GM19452 (cell line): ENCODE results near the gene PHLPP1.

Experiments used
- ATAC-seq: cut with Tn5 transposase; IDR thresholded peaks from one replicate; pipeline ENCODE4 v1.9.1; 2021; ENCODE audit not compliant: unreplicated experiment

Gene PHLPP1

GRCh38 chr18:62771494-62772270 lies 56.3 kb downstream of the PHLPP1 start:
- ATAC-seq, result no peak

- no peak for ATAC-seq
Measured at GRCh38 chr18:62772860-62773584, 57.7 kb downstream of the PHLPP1 start.

- ATAC-seq, result no peak
Measured at GRCh38 chr18:62773691-62774090, 58.4 kb downstream of the PHLPP1 start.

- ATAC-seq, result no peak
Measured at GRCh38 chr18:62776024-62776570, 60.8 kb downstream of the PHLPP1 start.

GRCh38 chr18:62777814-62778213 lies 62.5 kb downstream of the PHLPP1 start:
- no peak for ATAC-seq

- no peak for ATAC-seq
Measured at GRCh38 chr18:62778976-62779869, 63.9 kb downstream of the PHLPP1 start.

- ATAC-seq, result no peak
Measured at GRCh38 chr18:62781262-62781661, 65.9 kb downstream of the PHLPP1 start.

- no peak for ATAC-seq
Measured at GRCh38 chr18:62781893-62782292, 66.6 kb downstream of the PHLPP1 start.

- ATAC-seq, result no peak
Measured at GRCh38 chr18:62784338-62784965, 69.1 kb downstream of the PHLPP1 start.

- ATAC-seq, result no peak
Measured at GRCh38 chr18:62784966-62785413, 69.6 kb downstream of the PHLPP1 start.

- ATAC-seq, result no peak
Measured at GRCh38 chr18:62786689-62787088, 71.3 kb downstream of the PHLPP1 start.

- no peak for ATAC-seq
Measured at GRCh38 chr18:62788111-62788510, 72.8 kb downstream of the PHLPP1 start.

- ATAC-seq, result no peak
Measured at GRCh38 chr18:62788876-62789275, 73.5 kb downstream of the PHLPP1 start.

GRCh38 chr18:62790871-62791772 lies 75.8 kb downstream of the PHLPP1 start:
- ATAC-seq, result no peak

- ATAC-seq, result no peak
Measured at GRCh38 chr18:62792016-62792415, 76.7 kb downstream of the PHLPP1 start.

GRCh38 chr18:62795813-62796212 lies 80.5 kb downstream of the PHLPP1 start:
- ATAC-seq, result no peak

- ATAC-seq, result no peak
Measured at GRCh38 chr18:62796216-62796621, 80.9 kb downstream of the PHLPP1 start.

GRCh38 chr18:62797329-62797728 lies 82.0 kb downstream of the PHLPP1 start:
- no peak for ATAC-seq

- ATAC-seq, result no peak
Measured at GRCh38 chr18:62799977-62800376, 84.6 kb downstream of the PHLPP1 start.

- ATAC-seq, result no peak
Measured at GRCh38 chr18:62802523-62802922, 87.2 kb downstream of the PHLPP1 start.
